ENCODE results near the gene MGA. TPM values are rescaled to one million over a fixed set of nuclear protein-coding genes. Genes with fewer than 3 reads are reported as not detected.

MGA gene
- total and polyA plus RNA-seq, 2 experiments from 2014 or later = 42.6 to 58.9 TPM

DNA sequence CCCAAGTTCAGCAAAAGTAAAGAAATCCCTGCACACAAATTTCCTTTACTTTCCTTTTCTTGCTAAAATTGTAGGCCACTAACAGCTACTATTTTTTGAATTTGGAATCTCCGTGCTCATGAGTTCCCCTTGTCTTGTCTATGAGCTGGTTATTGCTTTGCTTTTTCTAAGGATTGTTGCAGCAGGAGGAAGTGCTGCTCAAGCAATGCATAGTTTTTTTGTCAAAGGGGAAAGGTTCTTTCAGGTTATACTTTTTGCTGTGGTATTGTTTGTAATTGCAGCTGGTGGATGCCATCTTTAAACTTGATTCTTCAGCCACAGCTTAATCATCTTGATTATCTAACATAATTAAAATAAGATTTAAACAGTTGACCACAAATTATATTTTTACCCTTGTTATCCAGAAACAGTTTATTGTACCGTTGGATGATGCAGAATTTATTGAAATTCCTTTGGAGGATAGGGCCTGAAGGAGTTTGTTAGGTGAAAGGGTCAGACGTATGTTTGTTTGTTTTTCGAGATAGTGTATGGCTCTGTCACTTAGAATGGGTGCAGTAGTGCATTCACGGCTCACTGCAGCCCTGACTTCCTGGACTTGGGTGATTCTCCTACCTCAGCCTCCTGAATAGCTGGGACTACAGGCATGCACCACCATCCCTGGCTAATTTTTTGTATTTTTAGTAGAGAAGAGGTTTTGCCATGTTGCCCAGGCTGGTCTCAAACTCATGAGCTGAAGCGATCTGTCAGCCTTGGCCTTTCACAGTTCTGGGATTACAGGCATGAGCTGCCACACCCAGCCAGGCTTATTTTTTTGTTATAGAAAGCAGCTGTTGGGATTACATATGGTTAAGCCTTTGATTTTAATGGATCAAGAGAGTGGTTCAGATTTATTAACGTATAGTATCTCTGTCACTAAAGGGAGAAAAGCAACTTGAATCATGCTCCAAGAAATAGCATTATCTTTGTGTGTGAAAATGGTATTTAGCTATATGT is 11.7 kb downstream of the MGA start (continued):
- TF ChIP-seq ZNF462 (CRISPR knock-in tag; IDR thresholded peaks at IDR 0.05) (no peak), ZNF114 (CRISPR knock-in tag; IDR thresholded peaks at IDR 0.05) (no peak), ZNF331 (CRISPR knock-in tag; IDR thresholded peaks at IDR 0.05; ENCODE audit: low read depth) (no peak)

GRCh38 chr15:41675337-41675736 is 15.1 kb downstream of the MGA start:
- Mint-ChIP-seq H3K4me1 (no peaks in the 10 kb centered on the region), H3K27me3 (ENCODE audit: insufficient read depth, low read depth, poor library complexity) (peaks cover 3% of the 10 kb centered on the region), H3K36me3 (ENCODE audit: low read depth) (peaks cover under 1% of the 10 kb centered on the region; the same call in 2 of the 3 replicates), H3K4me3 (no peak overlapping the region), H3K27ac (no peak overlapping the region), H3K9me3 (no peaks in the 10 kb centered on the region)
- no peak overlapping the region for H3K4me2 ChIP-seq
- DNase-seq (ENCODE audit: low spot score) (no peak), ATAC-seq (no peak)
- no peaks in the 10 kb centered on the region for H3K27me3 ChIP-seq (ENCODE audit: insufficient read depth)
- H3K4me1 ChIP-seq (ENCODE audit: insufficient read depth) = no peaks in the 10 kb centered on the region
- no peak overlapping the region for H3K4me3 ChIP-seq
- H3K9me2 ChIP-seq (ENCODE audit: insufficient read depth) = no peaks in the 10 kb centered on the region
- no peak overlapping the region for H2AFZ ChIP-seq
- H3F3A ChIP-seq (replicated peaks; ENCODE audit: low read depth) = no peaks in the 10 kb centered on the region
- H3K79me2 ChIP-seq (replicated peaks; ENCODE audit: insufficient read depth) = peaks cover 100% of the 10 kb centered on the region
- H3K36me3 ChIP-seq (ENCODE audit: insufficient read depth) = no peaks in the 10 kb centered on the region
- no peak overlapping the region for H3K27ac ChIP-seq (ENCODE audit: low read depth)
- peaks cover 50% of the 10 kb centered on the region for H4K20me1 ChIP-seq (replicated peaks; ENCODE audit: insufficient read depth)
- TF ChIP-seq STAT1 (IDR thresholded peaks at IDR 0.05; ENCODE audit: unreplicated experiment) = no peak
- no peak for TF ChIP-seq EZH2phosphoT487 (IDR thresholded peaks at IDR 0.05; ENCODE audit: unreplicated experiment)
- TF ChIP-seq EZH2 (IDR thresholded peaks at IDR 0.05; ENCODE audit: low read depth, unreplicated experiment) = no peak
- TF ChIP-seq REST (IDR thresholded peaks at IDR 0.05; ENCODE audit: unreplicated experiment) = no peak
